Stimulated activated CD8-positive, alpha-beta memory T cell treated with anti-CD3 and anti-CD28 coated beads, Interleukin-12 subunit alpha, Interleukin-12 subunit beta, amount 100 ng/mL, for 1 hour (primary cell): ENCODE measurements around the gene SERPINA12.
"Not testable (repeated sequence)": the region's sequence is repeated elsewhere in the genome, so short reads cannot be mapped to it uniquely, and the experiment has no call there.

ENCODE experiments used
- DNase-seq: peaks from one replicate; pipeline ENCODE4 v3.0.0-alpha.2; 2020; ENCODE audit warnings: low read depth

The SERPINA12 gene

GRCh38 chr14:94538070-94538740 is 28.9 kb upstream of the SERPINA12 start:
- no peak for DNase-seq

- no peak for DNase-seq
Observed at GRCh38 chr14:94536836-94537235, 27.6 kb upstream of the SERPINA12 start.

- DNase-seq = no peak
Observed at GRCh38 chr14:94535506-94535905, 26.2 kb upstream of the SERPINA12 start.

- DNase-seq = no peak
Observed at GRCh38 chr14:94532447-94532846, 23.2 kb upstream of the SERPINA12 start.

GRCh38 chr14:94531187-94531586 is 21.9 kb upstream of the SERPINA12 start:
- no peak for DNase-seq

- DNase-seq = no peak
Observed at GRCh38 chr14:94524093-94524492, 14.8 kb upstream of the SERPINA12 start.

GRCh38 chr14:94523265-94523664 is 14.0 kb upstream of the SERPINA12 start:
- DNase-seq = no peak

GRCh38 chr14:94522115-94522724 is 13.0 kb upstream of the SERPINA12 start:
- no peak for DNase-seq

- DNase-seq = no peak
Observed at GRCh38 chr14:94521375-94522114, 12.3 kb upstream of the SERPINA12 start.

GRCh38 chr14:94517641-94518257 is 8.5 kb upstream of the SERPINA12 start:
- no peak for DNase-seq

GRCh38 chr14:94517248-94517640 is 8.0 kb upstream of the SERPINA12 start:
- DNase-seq = no peak

- DNase-seq = no peak
Observed at GRCh38 chr14:94515856-94516255, 6.6 kb upstream of the SERPINA12 start.

- DNase-seq = no peak
Observed at GRCh38 chr14:94515426-94515825, 6.2 kb upstream of the SERPINA12 start.

- no peak for DNase-seq
Observed at GRCh38 chr14:94514351-94514750, 5.1 kb upstream of the SERPINA12 start.

- DNase-seq = not testable (repeated sequence)
Observed at GRCh38 chr14:94510481-94510880, 1.2 kb upstream of the SERPINA12 start.

GRCh38 chr14:94505641-94506040 is 3.6 kb downstream of the SERPINA12 start:
- no peak for DNase-seq

- no peak for DNase-seq
Observed at GRCh38 chr14:94505206-94505605, 4.1 kb downstream of the SERPINA12 start.

GRCh38 chr14:94501588-94502516 is 7.4 kb downstream of the SERPINA12 start:
- no peak for DNase-seq

- no peak for DNase-seq
Observed at GRCh38 chr14:94500264-94500663, 9.0 kb downstream of the SERPINA12 start.

- no peak for DNase-seq
Observed at GRCh38 chr14:94499673-94500072, 9.6 kb downstream of the SERPINA12 start.

- DNase-seq = no peak
Observed at GRCh38 chr14:94498215-94498614, 11.1 kb downstream of the SERPINA12 start.

GRCh38 chr14:94494085-94494484 is 15.2 kb downstream of the SERPINA12 start:
- DNase-seq = no peak
